Lung (tissue), 12 donors: ENCODE results near the gene ELP5. TPM values are rescaled to one million over a fixed set of nuclear protein-coding genes. Genes with fewer than 3 reads are reported as not detected.

Experiments
- ATAC-seq: fragments of 200-7000 bp; cut with Tn5 transposase; one replicate; pipeline ENCODE4 v1.9.1; 2020; ENCODE audit warnings: moderate number of reproducible peaks; ENCODE audit not compliant: insufficient read depth, low FRiP score
- DNase-seq, 3 donors: peaks; one replicate each; pipeline ENCODE4 v3.0.0-alpha.2; 2013 to 2017
- H3K27ac ChIP-seq, 2 donors: one replicate each; pipeline ENCODE4 v1.5.1; 2013; ENCODE audit warnings: mild to moderate bottlenecking in 2 of 2, moderate library complexity in 2 of 2, control low read depth in 1 of 2, inconsistent platforms in 1 of 2, low read depth in 1 of 2, low read length in 1 of 2
- H3K27me3 ChIP-seq, 3 donors: one replicate each; pipeline ENCODE4 v1.5.1; 2013; ENCODE audit warnings: low read length in 2 of 3; ENCODE audit not compliant: control insufficient read depth in 3 of 3, insufficient read depth in 3 of 3
- H3K36me3 ChIP-seq, 4 donors: one replicate each; pipeline ENCODE4 v1.5.1; 2013; ENCODE audit warnings: low read length in 4 of 4, mild to moderate bottlenecking in 1 of 4, moderate library complexity in 1 of 4; ENCODE audit not compliant: control insufficient read depth in 4 of 4, insufficient read depth in 4 of 4
- H3K4me1 ChIP-seq, 5 donors: one replicate each; pipeline ENCODE4 v1.5.1; 2013; ENCODE audit warnings: low read length in 5 of 5, mild to moderate bottlenecking in 2 of 5, moderate library complexity in 1 of 5; ENCODE audit not compliant: control insufficient read depth in 5 of 5, insufficient read depth in 5 of 5
- H3K4me3 ChIP-seq: one replicate; pipeline ENCODE4 v1.5.1; 2013; ENCODE audit warnings: mild to moderate bottlenecking, control low read depth, moderate library complexity
- H3K9ac ChIP-seq, 2 donors: one replicate each; pipeline ENCODE4 v1.5.1; 2013; ENCODE audit warnings: low read length in 2 of 2, control low read depth in 1 of 2; ENCODE audit not compliant: insufficient read depth in 1 of 2
- H3K9me3 ChIP-seq, 4 donors: one replicate each; pipeline ENCODE4 v1.5.1; 2013; ENCODE audit warnings: low read length in 3 of 4, mild to moderate bottlenecking in 1 of 4, moderate library complexity in 1 of 4; ENCODE audit not compliant: control insufficient read depth in 4 of 4, insufficient read depth in 3 of 4
- WGBS, 2 donors: extraction: QIAGEN DNeasy Blood & Tissue Kit; methylation state at CpG; one replicate each; pipeline ENCODE4 v1.1.7; 2013; 5-methylcytosine and 5-hydroxymethylcytosine counted together
- polyA plus RNA-seq, 2 donors: library from polyadenylated mRNA; stranded (reverse); fragments of 200-250 nt; gene quantifications; one replicate each; pipeline ENCODE4 v1.2.1, GENCODE V29; 2013
- total RNA-seq, 2 donors: library from RNA; depleted of rRNA in 1 of 2; stranded (reverse); fragments of >200 nt in 1 of 2; gene quantifications; one replicate each; pipeline ENCODE4 v1.2.1, GENCODE V29; 2014 to 2021
- TF ChIP-seq, protein P1 (sequence below): IDR thresholded peaks from 2 replicates; pipeline ENCODE4 v1.5.1; 2012; ENCODE audit warnings: mild to moderate bottlenecking; ENCODE audit errors: control extremely low read depth, extremely low read depth
- donor health status: control.
- donor health status: control.
- donor health status: Bipolar disorder and iron deficiency.
- donor health status: healthy.
- donor health status: DM: yes; HTN: yes; CAD: no.

Gene ELP5
- total and polyA plus RNA-seq, 4 donors: 19.8 to 63.2 (median 36.6) TPM

- DNase-seq (no peak), ATAC-seq (no peak)
- TF ChIP-seq, protein P1, sequence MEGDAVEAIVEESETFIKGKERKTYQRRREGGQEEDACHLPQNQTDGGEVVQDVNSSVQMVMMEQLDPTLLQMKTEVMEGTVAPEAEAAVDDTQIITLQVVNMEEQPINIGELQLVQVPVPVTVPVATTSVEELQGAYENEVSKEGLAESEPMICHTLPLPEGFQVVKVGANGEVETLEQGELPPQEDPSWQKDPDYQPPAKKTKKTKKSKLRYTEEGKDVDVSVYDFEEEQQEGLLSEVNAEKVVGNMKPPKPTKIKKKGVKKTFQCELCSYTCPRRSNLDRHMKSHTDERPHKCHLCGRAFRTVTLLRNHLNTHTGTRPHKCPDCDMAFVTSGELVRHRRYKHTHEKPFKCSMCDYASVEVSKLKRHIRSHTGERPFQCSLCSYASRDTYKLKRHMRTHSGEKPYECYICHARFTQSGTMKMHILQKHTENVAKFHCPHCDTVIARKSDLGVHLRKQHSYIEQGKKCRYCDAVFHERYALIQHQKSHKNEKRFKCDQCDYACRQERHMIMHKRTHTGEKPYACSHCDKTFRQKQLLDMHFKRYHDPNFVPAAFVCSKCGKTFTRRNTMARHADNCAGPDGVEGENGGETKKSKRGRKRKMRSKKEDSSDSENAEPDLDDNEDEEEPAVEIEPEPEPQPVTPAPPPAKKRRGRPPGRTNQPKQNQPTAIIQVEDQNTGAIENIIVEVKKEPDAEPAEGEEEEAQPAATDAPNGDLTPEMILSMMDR: no peak
- H3K4me3 ChIP-seq: no peak overlapping the region
- H3K27me3 ChIP-seq: peaks cover 0 to 8% (median 0%) of the 10 kb centered on the region in 3 donors
- no peaks in the 10 kb centered on the region for H3K9me3 ChIP-seq
- H3K4me1 ChIP-seq: peaks cover 0 to 21% (median 4%) of the 10 kb centered on the region in 5 donors
- no peak overlapping the region for H3K27ac ChIP-seq
- no peaks in the 10 kb centered on the region for H3K36me3 ChIP-seq
- WGBS, 2 donors: 89 to 92% methylated on average over 8 of the region's 8 CpGs
- H3K9ac ChIP-seq: no peak overlapping the region
Measured at GRCh38 chr17:7279448-7279847, 27.4 kb downstream of the ELP5 start.

GRCh38 chr17:7280519-7281073 lies 28.6 kb downstream of the ELP5 start:
- peaks cover 0 to 21% (median 4%) of the 10 kb centered on the region in 5 donors for H3K4me1 ChIP-seq
- no peaks in the 10 kb centered on the region for H3K36me3 ChIP-seq
- peak overlapping the region; percentile 86 to 88 for H3K27ac ChIP-seq
- peaks cover 0 to 8% (median 0%) of the 10 kb centered on the region in 3 donors for H3K27me3 ChIP-seq
- 1% methylated on average over 29 of the region's 29 CpGs for WGBS, 2 donors
- no peak overlapping the region for H3K9ac ChIP-seq
- ATAC-seq (peak; percentile 85), DNase-seq (peak; percentile 86 to 87 (median 87))
- no peaks in the 10 kb centered on the region for H3K9me3 ChIP-seq
- TF ChIP-seq, protein P1: peak; percentile 96
- H3K4me3 ChIP-seq: peak overlapping the region; percentile 27

DNA sequence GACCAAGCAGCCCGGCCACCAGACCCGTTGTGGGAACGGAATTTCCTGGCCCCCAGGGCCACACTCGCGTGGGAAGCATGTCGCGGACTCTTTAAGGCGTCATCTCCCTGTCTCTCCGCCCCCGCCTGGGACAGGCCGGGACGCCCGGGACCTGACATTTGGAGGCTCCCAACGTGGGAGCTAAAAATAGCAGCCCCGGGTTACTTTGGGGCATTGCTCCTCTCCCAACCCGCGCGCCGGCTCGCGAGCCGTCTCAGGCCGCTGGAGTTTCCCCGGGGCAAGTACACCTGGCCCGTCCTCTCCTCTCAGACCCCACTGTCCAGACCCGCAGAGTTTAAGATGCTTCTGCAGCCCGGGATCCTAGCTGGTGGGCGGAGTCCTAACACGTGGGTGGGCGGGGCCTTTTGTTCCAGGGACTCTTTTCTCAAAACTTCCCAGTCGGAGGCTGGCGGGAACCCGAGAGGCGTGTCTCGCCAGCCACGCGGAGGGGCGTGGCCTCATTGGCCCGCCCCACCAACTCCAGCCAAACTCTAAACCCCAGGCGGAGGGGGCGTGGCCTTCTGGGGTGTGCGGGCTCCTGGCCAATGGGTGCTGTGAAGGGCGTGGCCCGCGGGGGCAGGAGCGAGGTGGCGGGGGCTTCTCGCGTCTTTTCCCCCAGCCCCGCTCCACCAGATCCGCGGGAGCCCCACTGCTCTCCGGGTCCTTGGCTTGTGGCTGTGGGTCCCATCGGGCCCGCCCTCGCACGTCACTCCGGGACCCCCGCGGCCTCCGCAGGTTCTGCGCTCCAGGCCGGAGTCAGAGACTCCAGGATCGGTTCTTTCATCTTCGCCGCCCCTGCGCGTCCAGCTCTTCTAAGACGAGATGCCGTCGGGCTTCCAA lies 29.3 kb downstream of the ELP5 start, which contains the start of gene SLC2A4:
TSS of gene SLC2A4 (plus strand) at position 645 of the 879 bp plus-strand sequence. CDS start at position 862, 217 bp downstream.
- no peak within 1 kb of the TSS for H3K9ac ChIP-seq

More for the DNA sequence above, 29.3 kb downstream of the ELP5 start, which contains the start of gene SLC2A4:
- Histone ChIP-seq H3K27ac (peak within 1 kb of the TSS; percentile 86 to 88), H3K4me3 (peak within 1 kb of the TSS; percentile 27), H3K9me3 (no peaks in the 10 kb centered on the region), H3K27me3 (peaks cover 0 to 8% (median 0%) of the 10 kb centered on the region in 3 donors), H3K36me3 (no peaks in the 10 kb centered on the region), H3K4me1 (peaks cover 0 to 21% (median 4%) of the 10 kb centered on the region in 5 donors)
- 1% methylated on average over 56 to 71 of the region's 71 CpGs for WGBS, 2 donors
- DNase-seq (peak; percentile 93 to 94 (median 94)), ATAC-seq (peak; percentile 91)
- TF ChIP-seq, protein P1: no peak
